Uterus (tissue), 4 donors: ENCODE measurements around the gene EHMT1. TPM values are rescaled to one million over a fixed set of nuclear protein-coding genes. Genes with fewer than 3 reads are reported as not detected.

ENCODE experiments used
- DNase-seq, 2 donors: peaks; one replicate each; pipeline ENCODE4 v3.0.0-alpha.2; 2019 to 2020
- H3K27ac ChIP-seq, 2 donors: fragments of 200-600 bp; sonication (generic); 1 replicate in 1 of 2; 2 replicates in 1 of 2; pipeline ENCODE4 v1.5.1; 2016 to 2018
- H3K27me3 ChIP-seq, 2 donors: fragments of 200-600 bp; sonication (generic); one replicate each; pipeline ENCODE4 v1.5.1; 2018 to 2019; ENCODE audit warnings: control low read depth in 1 of 2
- H3K36me3 ChIP-seq, 2 donors: fragments of 200-600 bp; sonication (generic); one replicate each; pipeline ENCODE4 v1.5.1; 2019; ENCODE audit warnings: control low read depth in 1 of 2
- H3K4me1 ChIP-seq, 2 donors: fragments of 200-600 bp; sonication (generic); one replicate each; pipeline ENCODE4 v1.5.1; 2018 to 2019; ENCODE audit warnings: control low read depth in 1 of 2
- H3K4me3 ChIP-seq, 2 donors: fragments of 200-600 bp; sonication (generic); 1 replicate in 1 of 2; 2 replicates in 1 of 2; pipeline ENCODE4 v1.5.1; 2018 to 2019; ENCODE audit warnings: mild to moderate bottlenecking in 1 of 2
- H3K9me3 ChIP-seq, 2 donors: fragments of 200-600 bp; sonication (generic); one replicate each; pipeline ENCODE4 v1.5.1; 2019; ENCODE audit warnings: control low read depth in 1 of 2
- CTCF ChIP-seq, 4 experiments: fragments of 200-600 bp in 2 of 4; fragments of 450-650 bp in 2 of 4; sonication (generic) in 2 of 4; IDR thresholded peaks; one replicate each; pipeline ENCODE4 v1.5.1; 2016 to 2019; ENCODE audit warnings: antibody characterized with exemption in 4 of 4, mild to moderate bottlenecking in 2 of 4, moderate library complexity in 1 of 4
- POLR2A ChIP-seq, 2 donors: fragments of 450-650 bp; IDR thresholded peaks; one replicate each; pipeline ENCODE4 v1.6.1; 2016; ENCODE audit warnings: antibody characterized with exemption in 2 of 2, mild to moderate bottlenecking in 1 of 2, moderate library complexity in 1 of 2
- intact Hi-C: fragments of 100-400 bp; cut with DNase I; formaldehyde crosslinking; loops from one replicate; pipeline ENCODE4 v1.15.1; 2023; ENCODE audit warnings: low total_unique reads
- total RNA-seq, 4 donors: library from RNA; depleted of rRNA in 3 of 4; stranded (reverse); fragments of >200 nt in 3 of 4; gene quantifications; one replicate each; pipeline versions ENCODE4 v1.1.0 to v1.2.4, GENCODE V29; 2014 to 2023
- donor health status: DM: yes; HTN: yes; CAD: no.

EHMT1 gene
- total RNA-seq, 4 donors from 2014 or later = 32.6 to 109 (median 74.9) TPM

GRCh38 chr9:137647096-137647714 is 28.4 kb downstream of the EHMT1 start:
- H3K4me1 ChIP-seq = no peaks in the 10 kb centered on the region
- no peak overlapping the region for H3K4me3 ChIP-seq
- H3K9me3 ChIP-seq = no peaks in the 10 kb centered on the region
- TF ChIP-seq POLR2A (IDR thresholded peaks at IDR 0.05) = no peak
- TF ChIP-seq CTCF (IDR thresholded peaks at IDR 0.05) = no peak
- no peak for DNase-seq
- H3K36me3 ChIP-seq = no peaks in the 10 kb centered on the region
- intact Hi-C loops = no loop called here
- H3K27ac ChIP-seq = no peak overlapping the region
- no peaks in the 10 kb centered on the region for H3K27me3 ChIP-seq

- H3K27me3 ChIP-seq = no peaks in the 10 kb centered on the region
- intact Hi-C loops = no loop called here
- TF ChIP-seq CTCF (IDR thresholded peaks at IDR 0.05) = no peak
- DNase-seq = no peak
- no peaks in the 10 kb centered on the region for H3K9me3 ChIP-seq
- no peak overlapping the region for H3K4me3 ChIP-seq
- H3K36me3 ChIP-seq = no peaks in the 10 kb centered on the region
- no peak overlapping the region for H3K27ac ChIP-seq
- no peaks in the 10 kb centered on the region for H3K4me1 ChIP-seq
These were observed 29.6 kb downstream of the EHMT1 start for GRCh38 chr9:137648396-137648795.

- Histone ChIP-seq H3K9me3 (no peaks in the 10 kb centered on the region), H3K4me3 (no peak overlapping the region), H3K4me1 (no peaks in the 10 kb centered on the region), H3K27ac (no peak overlapping the region), H3K27me3 (no peaks in the 10 kb centered on the region), H3K36me3 (no peaks in the 10 kb centered on the region)
- no peak for DNase-seq
- TF ChIP-seq POLR2A (IDR thresholded peaks at IDR 0.05) (no peak), CTCF (IDR thresholded peaks at IDR 0.05) (no peak)
- intact Hi-C loops = no loop called here
These were observed 30.7 kb downstream of the EHMT1 start for GRCh38 chr9:137649553-137649952.

- no peaks in the 10 kb centered on the region for H3K4me1 ChIP-seq
- H3K36me3 ChIP-seq = no peaks in the 10 kb centered on the region
- no peak for TF ChIP-seq POLR2A (IDR thresholded peaks at IDR 0.05)
- TF ChIP-seq CTCF (IDR thresholded peaks at IDR 0.05) = no peak
- intact Hi-C loops = no loop called here
- no peak overlapping the region for H3K4me3 ChIP-seq
- H3K9me3 ChIP-seq = no peaks in the 10 kb centered on the region
- H3K27me3 ChIP-seq = no peaks in the 10 kb centered on the region
- H3K27ac ChIP-seq = no peak overlapping the region
- no peak for DNase-seq
These were observed 31.5 kb downstream of the EHMT1 start for GRCh38 chr9:137650259-137650658.

GRCh38 chr9:137650779-137651178 is 32.0 kb downstream of the EHMT1 start:
- TF ChIP-seq CTCF (IDR thresholded peaks at IDR 0.05) (no peak), POLR2A (IDR thresholded peaks at IDR 0.05) (no peak)
- Histone ChIP-seq H3K27ac (no peak overlapping the region), H3K27me3 (no peaks in the 10 kb centered on the region), H3K36me3 (no peaks in the 10 kb centered on the region), H3K4me3 (no peak overlapping the region), H3K9me3 (no peaks in the 10 kb centered on the region), H3K4me1 (no peaks in the 10 kb centered on the region)
- DNase-seq = no peak
- intact Hi-C loops = no loop called here
